ENCODE data around the gene CRYGC.

DNA sequence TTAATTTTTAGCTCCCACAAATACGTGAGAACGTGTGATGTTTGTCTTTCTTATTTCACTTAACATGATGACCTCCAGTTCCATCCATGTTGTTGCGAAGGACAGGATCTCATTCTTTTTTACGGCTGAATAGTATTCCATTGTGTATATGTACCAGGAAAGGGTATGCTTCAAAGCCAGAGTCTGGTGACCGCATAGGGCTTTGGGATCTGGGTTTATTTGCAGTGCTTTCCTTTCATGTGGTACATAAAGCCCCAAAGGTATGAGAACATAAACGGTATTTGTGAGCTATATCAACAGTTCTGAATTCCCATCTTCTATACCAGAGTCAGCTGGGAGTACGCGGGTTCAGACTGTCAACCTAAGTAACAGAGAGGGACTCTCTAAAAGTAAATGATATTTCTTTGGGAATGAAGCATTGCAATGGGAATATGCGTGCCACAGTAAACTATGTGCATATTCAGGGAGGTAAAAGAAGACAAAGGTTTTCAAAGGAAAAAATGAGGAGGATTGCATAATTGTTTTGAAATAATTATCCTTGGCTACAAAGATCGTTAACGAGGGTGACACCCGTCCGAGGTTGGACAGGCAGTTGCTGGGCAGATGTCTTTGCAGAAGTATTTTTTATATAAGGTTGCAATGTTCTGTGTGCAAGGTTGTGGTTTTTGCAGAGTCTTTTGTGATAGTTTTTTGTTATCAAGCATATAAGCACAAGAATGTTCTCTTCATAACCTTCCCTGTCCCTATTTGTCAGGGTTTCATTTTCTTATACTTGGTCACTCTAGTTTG is 29.8 kb downstream of the CRYGC start:
- TF ChIP-seq, protein P1, sequence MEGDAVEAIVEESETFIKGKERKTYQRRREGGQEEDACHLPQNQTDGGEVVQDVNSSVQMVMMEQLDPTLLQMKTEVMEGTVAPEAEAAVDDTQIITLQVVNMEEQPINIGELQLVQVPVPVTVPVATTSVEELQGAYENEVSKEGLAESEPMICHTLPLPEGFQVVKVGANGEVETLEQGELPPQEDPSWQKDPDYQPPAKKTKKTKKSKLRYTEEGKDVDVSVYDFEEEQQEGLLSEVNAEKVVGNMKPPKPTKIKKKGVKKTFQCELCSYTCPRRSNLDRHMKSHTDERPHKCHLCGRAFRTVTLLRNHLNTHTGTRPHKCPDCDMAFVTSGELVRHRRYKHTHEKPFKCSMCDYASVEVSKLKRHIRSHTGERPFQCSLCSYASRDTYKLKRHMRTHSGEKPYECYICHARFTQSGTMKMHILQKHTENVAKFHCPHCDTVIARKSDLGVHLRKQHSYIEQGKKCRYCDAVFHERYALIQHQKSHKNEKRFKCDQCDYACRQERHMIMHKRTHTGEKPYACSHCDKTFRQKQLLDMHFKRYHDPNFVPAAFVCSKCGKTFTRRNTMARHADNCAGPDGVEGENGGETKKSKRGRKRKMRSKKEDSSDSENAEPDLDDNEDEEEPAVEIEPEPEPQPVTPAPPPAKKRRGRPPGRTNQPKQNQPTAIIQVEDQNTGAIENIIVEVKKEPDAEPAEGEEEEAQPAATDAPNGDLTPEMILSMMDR (IDR thresholded peaks at IDR 0.05): no peak
- no peak for TF ChIP-seq POLR2A (IDR thresholded peaks at IDR 0.05)
